ENCODE results near the gene CCHCR1. TPM values are rescaled to one million over a fixed set of nuclear protein-coding genes. Genes with fewer than 3 reads are reported as not detected.
"Not testable (repeated sequence)": the region's sequence is repeated elsewhere in the genome, so short reads cannot be mapped to it uniquely, and the experiment has no call there.

CCHCR1 gene, protein sequence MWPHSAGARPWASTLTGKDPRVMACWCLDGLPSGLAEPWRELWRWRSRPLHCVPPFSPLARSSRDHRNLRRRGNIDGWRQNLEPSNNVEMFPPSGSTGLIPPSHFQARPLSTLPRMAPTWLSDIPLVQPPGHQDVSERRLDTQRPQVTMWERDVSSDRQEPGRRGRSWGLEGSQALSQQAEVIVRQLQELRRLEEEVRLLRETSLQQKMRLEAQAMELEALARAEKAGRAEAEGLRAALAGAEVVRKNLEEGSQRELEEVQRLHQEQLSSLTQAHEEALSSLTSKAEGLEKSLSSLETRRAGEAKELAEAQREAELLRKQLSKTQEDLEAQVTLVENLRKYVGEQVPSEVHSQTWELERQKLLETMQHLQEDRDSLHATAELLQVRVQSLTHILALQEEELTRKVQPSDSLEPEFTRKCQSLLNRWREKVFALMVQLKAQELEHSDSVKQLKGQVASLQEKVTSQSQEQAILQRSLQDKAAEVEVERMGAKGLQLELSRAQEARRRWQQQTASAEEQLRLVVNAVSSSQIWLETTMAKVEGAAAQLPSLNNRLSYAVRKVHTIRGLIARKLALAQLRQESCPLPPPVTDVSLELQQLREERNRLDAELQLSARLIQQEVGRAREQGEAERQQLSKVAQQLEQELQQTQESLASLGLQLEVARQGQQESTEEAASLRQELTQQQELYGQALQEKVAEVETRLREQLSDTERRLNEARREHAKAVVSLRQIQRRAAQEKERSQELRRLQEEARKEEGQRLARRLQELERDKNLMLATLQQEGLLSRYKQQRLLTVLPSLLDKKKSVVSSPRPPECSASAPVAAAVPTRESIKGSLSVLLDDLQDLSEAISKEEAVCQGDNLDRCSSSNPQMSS
- polyA plus RNA-seq (2013, experiment 1 of 2): 20.2 TPM
- 25.1 TPM for polyA plus RNA-seq (2013, experiment 2 of 2)

GRCh38 chr6:31157513-31158139, at the start of gene CCHCR1:
Gene CCHCR1 (minus strand): TSS chr6:31157802. CDS start chr6:31157600, 202 bp downstream.
- peaks cover 42% of the 10 kb centered on the region for H3K36me3 ChIP-seq (ENCODE audit: insufficient read depth, low read length)
- 9% methylated on average over 14 of the region's 14 CpGs for WGBS

DNA sequence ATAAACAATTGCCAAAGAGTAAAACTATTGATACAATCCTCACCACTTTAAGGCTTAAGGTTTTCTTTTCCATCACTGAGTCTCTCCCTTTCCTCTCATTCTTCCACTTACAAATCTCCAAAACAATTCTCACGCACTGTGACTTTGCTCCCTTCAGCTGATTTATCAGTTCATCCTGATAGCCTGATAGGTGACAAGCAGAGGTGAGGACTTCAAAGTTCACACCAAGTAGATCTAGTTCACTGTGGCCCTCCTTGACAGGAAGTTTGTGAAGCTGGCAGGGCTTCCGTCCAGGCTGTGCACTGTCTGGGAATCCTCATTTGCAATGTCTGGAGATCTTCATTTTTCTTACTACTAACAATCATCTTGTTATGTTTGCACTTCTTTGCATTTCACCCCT, 48.0 kb upstream of the CCHCR1 start:
- Histone ChIP-seq H3K4me1 (ENCODE audit: insufficient read depth, low read length) (peaks cover 28% of the 10 kb centered on the region), H3K36me3 (ENCODE audit: insufficient read depth, low read length) (no peaks in the 10 kb centered on the region), H3K9ac (ENCODE audit: low read depth, low read length) (no peak overlapping the region), H3K4me3 (ENCODE audit: low read length) (no peak overlapping the region), H3K27me3 (ENCODE audit: insufficient read depth, low read length) (no peaks in the 10 kb centered on the region), H3K9me3 (ENCODE audit: insufficient read depth, low read depth, low read length) (0 out of 2 replicates have a peak, but pooled peaks cover 3% of the 10 kb centered on the region), H3K27ac (ENCODE audit: low read depth, low read length) (no peak overlapping the region)
- WGBS: 89% methylated on average over 2 of the region's 2 CpGs

More at GRCh38 chr6:31157513-31158139, at the start of gene CCHCR1:
- peak within 1 kb of the TSS; percentile 66; the same call in 1 of the 2 replicates for H3K27ac ChIP-seq (ENCODE audit: low read depth, low read length)
- peak within 1 kb of the TSS; percentile 66 for H3K9ac ChIP-seq (ENCODE audit: low read depth, low read length)
- H3K9me3 ChIP-seq (ENCODE audit: insufficient read depth, low read depth, low read length): no peaks in the 10 kb centered on the region
- peaks cover 4% of the 10 kb centered on the region; the same call in 1 of the 2 replicates for H3K27me3 ChIP-seq (ENCODE audit: insufficient read depth, low read length)
- H3K4me3 ChIP-seq (ENCODE audit: low read length): peak within 1 kb of the TSS; percentile 80
- peaks cover 12% of the 10 kb centered on the region; the same call in 1 of the 2 replicates for H3K4me1 ChIP-seq (ENCODE audit: insufficient read depth, low read length)

- no peaks in the 10 kb centered on the region for H3K27me3 ChIP-seq (ENCODE audit: insufficient read depth, low read length)
- H3K9me3 ChIP-seq (ENCODE audit: insufficient read depth, low read depth, low read length): 0 out of 2 replicates have a peak, but pooled peaks cover 3% of the 10 kb centered on the region
- no peak overlapping the region for H3K27ac ChIP-seq (ENCODE audit: low read depth, low read length)
- H3K4me3 ChIP-seq (ENCODE audit: low read length): no peak overlapping the region
- peaks cover 20% of the 10 kb centered on the region for H3K4me1 ChIP-seq (ENCODE audit: insufficient read depth, low read length)
- H3K36me3 ChIP-seq (ENCODE audit: insufficient read depth, low read length): no peaks in the 10 kb centered on the region
- 80% methylated on average over 4 of the region's 4 CpGs for WGBS
- no peak overlapping the region for H3K9ac ChIP-seq (ENCODE audit: low read depth, low read length)
These were observed 47.1 kb upstream of the CCHCR1 start for GRCh38 chr6:31204751-31205145.

- Histone ChIP-seq H3K36me3 (ENCODE audit: insufficient read depth, low read length) (no peaks in the 10 kb centered on the region), H3K4me3 (ENCODE audit: low read length) (no peak overlapping the region), H3K4me1 (ENCODE audit: insufficient read depth, low read length) (peaks cover 20% of the 10 kb centered on the region), H3K27me3 (ENCODE audit: insufficient read depth, low read length) (no peaks in the 10 kb centered on the region), H3K27ac (ENCODE audit: low read depth, low read length) (peak overlapping the region; percentile 55), H3K9me3 (ENCODE audit: insufficient read depth, low read depth, low read length) (0 out of 2 replicates have a peak, but pooled peaks cover 3% of the 10 kb centered on the region), H3K9ac (ENCODE audit: low read depth, low read length) (no peak overlapping the region)
- 57% methylated on average over 5 of the region's 5 CpGs for WGBS
These were observed 45.9 kb upstream of the CCHCR1 start for GRCh38 chr6:31203345-31203979.

GRCh38 chr6:31202259-31203166, 44.9 kb upstream of the CCHCR1 start:
- WGBS: 50% methylated on average over 11 of the region's 11 CpGs

GRCh38 chr6:31199105-31199452, 41.5 kb upstream of the CCHCR1 start:
- not testable (repeated sequence) for H3K36me3 ChIP-seq (ENCODE audit: insufficient read depth, low read length); H3K27me3 ChIP-seq (ENCODE audit: insufficient read depth, low read length); H3K27ac ChIP-seq (ENCODE audit: low read depth, low read length); H3K4me3 ChIP-seq (ENCODE audit: low read length); H3K9ac ChIP-seq (ENCODE audit: low read depth, low read length); H3K9me3 ChIP-seq (ENCODE audit: insufficient read depth, low read depth, low read length)
- H3K4me1 ChIP-seq (ENCODE audit: insufficient read depth, low read length): peaks cover 20% of the 10 kb centered on the region
- 93% methylated on average over 4 of the region's 4 CpGs for WGBS

More at GRCh38 chr6:31202259-31203166, 44.9 kb upstream of the CCHCR1 start:
- Histone ChIP-seq H3K36me3 (ENCODE audit: insufficient read depth, low read length) (no peaks in the 10 kb centered on the region), H3K9me3 (ENCODE audit: insufficient read depth, low read depth, low read length) (0 out of 2 replicates have a peak, but pooled peaks cover 3% of the 10 kb centered on the region), H3K4me3 (ENCODE audit: low read length) (no peak overlapping the region), H3K4me1 (ENCODE audit: insufficient read depth, low read length) (peaks cover 20% of the 10 kb centered on the region), H3K27ac (ENCODE audit: low read depth, low read length) (peak overlapping the region; percentile 25; the same call in 1 of the 2 replicates), H3K27me3 (ENCODE audit: insufficient read depth, low read length) (no peaks in the 10 kb centered on the region), H3K9ac (ENCODE audit: low read depth, low read length) (no peak overlapping the region)

- Histone ChIP-seq H3K9me3 (ENCODE audit: insufficient read depth, low read depth, low read length) (peaks cover 3% of the 10 kb centered on the region; the same call in 1 of the 2 replicates), H3K4me3 (ENCODE audit: low read length) (peak overlapping the region; percentile 75), H3K27me3 (ENCODE audit: insufficient read depth, low read length) (no peaks in the 10 kb centered on the region), H3K36me3 (ENCODE audit: insufficient read depth, low read length) (no peaks in the 10 kb centered on the region), H3K9ac (ENCODE audit: low read depth, low read length) (peak overlapping the region; percentile 21; the same call in 1 of the 2 replicates), H3K27ac (ENCODE audit: low read depth, low read length) (no peak overlapping the region; the same call in 1 of the 2 replicates), H3K4me1 (ENCODE audit: insufficient read depth, low read length) (peaks cover 6% of the 10 kb centered on the region)
- 1% methylated on average over 45 of the region's 45 CpGs for WGBS
These were observed 40.1 kb upstream of the CCHCR1 start for GRCh38 chr6:31197559-31198305.

DNA sequence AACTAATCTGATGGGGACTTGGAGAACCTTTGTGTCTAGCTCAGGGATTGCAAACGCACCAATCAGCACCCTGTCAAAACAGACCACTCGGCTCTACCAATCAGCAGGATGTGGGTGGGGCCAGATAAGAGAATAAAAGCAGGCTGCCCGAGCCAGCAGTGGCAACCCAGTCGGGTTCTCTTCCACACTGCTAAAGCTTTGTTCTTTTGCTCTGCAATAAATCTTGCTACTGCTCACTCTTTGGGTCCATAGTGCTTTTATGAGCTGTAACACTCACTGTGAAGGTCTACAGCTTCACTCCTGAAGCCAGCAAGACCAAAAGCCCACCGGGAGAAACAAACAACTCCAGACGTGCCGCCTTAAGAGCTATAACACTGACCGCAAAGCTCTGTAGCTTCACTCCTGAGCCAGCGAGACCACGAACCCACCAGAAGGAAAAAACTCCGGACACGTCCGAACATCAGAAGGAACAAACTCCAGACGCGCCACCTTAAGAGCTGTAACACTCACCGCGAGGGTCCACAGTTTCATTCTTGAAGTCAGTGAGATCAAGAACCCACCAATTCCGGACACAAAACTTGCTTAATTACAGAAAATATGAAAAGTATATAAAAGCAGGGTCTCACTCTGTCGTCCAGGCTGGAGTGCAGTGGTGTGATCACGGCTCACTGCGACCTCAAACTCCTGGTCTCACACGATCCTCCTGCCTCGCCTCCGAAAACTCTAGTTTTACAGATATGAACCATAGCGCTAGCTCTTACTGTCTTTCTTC, 38.8 kb upstream of the CCHCR1 start:
- H3K4me3 ChIP-seq (ENCODE audit: low read length); H3K9ac ChIP-seq (ENCODE audit: low read depth, low read length); H3K9me3 ChIP-seq (ENCODE audit: insufficient read depth, low read depth, low read length); H3K27ac ChIP-seq (ENCODE audit: low read depth, low read length); H3K27me3 ChIP-seq (ENCODE audit: insufficient read depth, low read length); H3K4me1 ChIP-seq (ENCODE audit: insufficient read depth, low read length); H3K36me3 ChIP-seq (ENCODE audit: insufficient read depth, low read length): not testable (repeated sequence)
- 91% methylated on average over 24 of the region's 25 CpGs for WGBS

Data from HUES64 (cell line).